ENCODE measurements around the gene GUCA2A. TPM values are rescaled to one million over a fixed set of nuclear protein-coding genes. Genes with fewer than 3 reads are reported as not detected.

Gene GUCA2A
- total RNA-seq, 1 experiment from 2014 or later = not detected

- no TSS peak for BruUV-seq (replicated peaks)
- Histone ChIP-seq H4K20me1 (ENCODE audit: insufficient read depth) (no peaks in the 10 kb centered on the region), H3K36me3 (ENCODE audit: low read depth) (no peaks in the 10 kb centered on the region), H3K4me3 (no peak overlapping the region), H3K79me2 (ENCODE audit: low read depth) (no peaks in the 10 kb centered on the region), H2AFZ (no peak overlapping the region), H3K27ac (peak overlapping the region; percentile 70), H3K9me3 (ENCODE audit: insufficient read depth, low read depth) (no peaks in the 10 kb centered on the region), H3F3A (ENCODE audit: insufficient read depth, low read depth) (peaks cover 25% of the 10 kb centered on the region), H3K4me1 (replicated peaks; ENCODE audit: insufficient read depth) (peaks cover 59% of the 10 kb centered on the region), H3K27me3 (ENCODE audit: insufficient read depth, low read depth) (no peaks in the 10 kb centered on the region), H3K4me2 (peak overlapping the region; percentile 64), H3K9me2 (ENCODE audit: insufficient read depth) (no peaks in the 10 kb centered on the region)
- POLR2A ChIA-PET (ENCODE audit: unreplicated experiment) = interaction anchor here (0.5 to 1.5 kb wide), 11 partner anchors 10 to 1782 kb away, joined by 3 to 45 read pairs (median 5); no protein-coding TSS in a partner anchor
- intact Hi-C loops (cut with micrococcal nuclease; ENCODE audit: unreplicated experiment) = loop anchor here (1.0 to 10.0 kb wide), 5 partner anchors 13 to 601 kb away; partner anchors contain the start of genes C1orf50 and P3H1
- peak; percentile 97 to 100 for DNase-seq
- TF ChIP-seq CTCF (conservative IDR thresholded peaks at IDR 0.05) = no peak
- no peak for TF ChIP-seq EZH2 (IDR thresholded peaks at IDR 0.05; ENCODE audit: low read depth)
- CTCF ChIA-PET = interaction anchor here (1.2 to 1.5 kb wide), 2 partner anchors 8 to 14 kb away, joined by 4 to 5 read pairs; no protein-coding TSS in a partner anchor
Observed at GRCh38 chr1:42165511-42166210, 1.1 kb upstream of the GUCA2A start.

GRCh38 chr1:42163536-42164503, 725 bp downstream of the GUCA2A start:
- H3K9me2 ChIP-seq (ENCODE audit: insufficient read depth) = no peaks in the 10 kb centered on the region
- H3K4me3 ChIP-seq = no peak overlapping the region
- H3K4me1 ChIP-seq (replicated peaks; ENCODE audit: insufficient read depth) = peaks cover 40% of the 10 kb centered on the region
- ChIA-PET CTCF (interaction anchor here (0.6 kb wide), 1 partner anchor 261 kb away, joined by 3 read pairs; no protein-coding TSS in a partner anchor), POLR2A (ENCODE audit: unreplicated experiment) (interaction anchor here (0.6 kb wide), 1 partner anchor 12 kb away, joined by 7 read pairs; no protein-coding TSS in a partner anchor)
- no peaks in the 10 kb centered on the region for H3K9me3 ChIP-seq (ENCODE audit: insufficient read depth, low read depth)
- intact Hi-C loops (cut with micrococcal nuclease; ENCODE audit: unreplicated experiment) = loop anchor here (2.0 to 10.0 kb wide), 3 partner anchors 261 to 603 kb away; partner anchors contain the start of genes C1orf50 and P3H1
- no peak overlapping the region for H2AFZ ChIP-seq
- no peaks in the 10 kb centered on the region for H3K27me3 ChIP-seq (ENCODE audit: insufficient read depth, low read depth)
- H3K27ac ChIP-seq = no peak overlapping the region
- no peaks in the 10 kb centered on the region for H3K36me3 ChIP-seq (ENCODE audit: low read depth)
- no TSS peak for BruUV-seq (replicated peaks)
- DNase-seq = no peak
- no peaks in the 10 kb centered on the region for H4K20me1 ChIP-seq (ENCODE audit: insufficient read depth)
- TF ChIP-seq CTCF (conservative IDR thresholded peaks at IDR 0.05) (no peak), EZH2 (IDR thresholded peaks at IDR 0.05; ENCODE audit: low read depth) (no peak)
- peaks cover 15% of the 10 kb centered on the region for H3F3A ChIP-seq (ENCODE audit: insufficient read depth, low read depth)
- no peak overlapping the region for H3K4me2 ChIP-seq
- no peaks in the 10 kb centered on the region for H3K79me2 ChIP-seq (ENCODE audit: low read depth)

- POLR2A ChIA-PET (ENCODE audit: unreplicated experiment) = no interaction called here
- CTCF ChIA-PET = interaction anchor here (0.6 kb wide), 1 partner anchor 260 kb away, joined by 3 read pairs; no protein-coding TSS in a partner anchor
- intact Hi-C loops (cut with micrococcal nuclease; ENCODE audit: unreplicated experiment) = loop anchor here (10.0 kb wide), 1 partner anchor 498 kb away; no protein-coding TSS in a partner anchor
Observed at GRCh38 chr1:42163114-42163513, 1.4 kb downstream of the GUCA2A start.

More at GRCh38 chr1:42163114-42163513, 1.4 kb downstream of the GUCA2A start:
- H3K27me3 ChIP-seq (ENCODE audit: insufficient read depth, low read depth) = no peaks in the 10 kb centered on the region
- no peak overlapping the region for H3K4me2 ChIP-seq
- H3K4me1 ChIP-seq (replicated peaks; ENCODE audit: insufficient read depth) = peaks cover 33% of the 10 kb centered on the region
- TF ChIP-seq CTCF (conservative IDR thresholded peaks at IDR 0.05) = no peak
- no peak for TF ChIP-seq EZH2 (IDR thresholded peaks at IDR 0.05; ENCODE audit: low read depth)
- H2AFZ ChIP-seq = no peak overlapping the region
- no peaks in the 10 kb centered on the region for H3K9me3 ChIP-seq (ENCODE audit: insufficient read depth, low read depth)
- H3K9me2 ChIP-seq (ENCODE audit: insufficient read depth) = no peaks in the 10 kb centered on the region
- H4K20me1 ChIP-seq (ENCODE audit: insufficient read depth) = no peaks in the 10 kb centered on the region
- no TSS peak for BruUV-seq (replicated peaks)
- DNase-seq = no peak
- no peak overlapping the region for H3K27ac ChIP-seq
- H3K4me3 ChIP-seq = no peak overlapping the region
- H3K36me3 ChIP-seq (ENCODE audit: low read depth) = no peaks in the 10 kb centered on the region
- no peaks in the 10 kb centered on the region for H3K79me2 ChIP-seq (ENCODE audit: low read depth)
- peaks cover 15% of the 10 kb centered on the region for H3F3A ChIP-seq (ENCODE audit: insufficient read depth, low read depth)

All from PC-9 (cell line).